Motor neuron (in vitro differentiated cells): ENCODE results near the gene ALS2. TPM values are rescaled to one million over a fixed set of nuclear protein-coding genes. Genes with fewer than 3 reads are reported as not detected.
A peak's percentile ranks its signal among the peaks of the same experiment; 100 is the strongest.

Source experiments
- ATAC-seq, 8 experiments: fragments of 200-7000 bp; cut with Tn5 transposase; replicated peaks in 6 of 8; 2 replicates each; pipeline ENCODE4 v1.8.0; 2021; ENCODE audit warnings: mild to moderate bottlenecking in 8 of 8, moderate library complexity in 8 of 8
- H3K27ac ChIP-seq, 2 donors: fragments of 250-450 bp; sonication (Bioruptor Pico); 2 replicates each; pipeline ENCODE4 v1.9.0; 2021; ENCODE audit warnings: antibody characterized with exemption in 2 of 2, mild to moderate bottlenecking in 2 of 2, moderate library complexity in 1 of 2
- H3K4me1 ChIP-seq, 2 donors: fragments of 250-450 bp; sonication (Bioruptor Pico); replicated peaks in 1 of 2; 2 replicates each; pipeline ENCODE4 v1.6.1; 2021; ENCODE audit warnings: antibody characterized with exemption in 2 of 2, mild to moderate bottlenecking in 2 of 2, moderate library complexity in 1 of 2
- H3K4me3 ChIP-seq, 5 donors: fragments of 250-450 bp; sonication (Bioruptor Pico); 2 replicates each; pipeline ENCODE4 v1.9.0; 2021; ENCODE audit warnings: antibody characterized with exemption in 5 of 5, mild to moderate bottlenecking in 5 of 5, moderate library complexity in 4 of 5
- WGBS, 10 experiments: fragments of 450-650 bp; shearing (Covaris generic); methylation state at CpG; one replicate each; pipeline ENCODE4 v1.0.0; 2022; 5-methylcytosine and 5-hydroxymethylcytosine counted together
- in situ Hi-C, 9 experiments: fragments of 400-800 bp; cut with MboI; loops; one replicate each; pipeline ENCODE4 v1.15.0; 2021; ENCODE audit warnings: low sequenced_read_pairs in 9 of 9, low pct_unique_long_range_greater_than_20kb in 2 of 9; ENCODE audit not compliant: unreplicated experiment in 9 of 9
- total RNA-seq, 8 experiments: library from RNA; unstranded; fragments of 300-600 nt; gene quantifications; 2 replicates each; pipeline versions ENCODE4 v1.2.3 to v1.2.4, GENCODE V29; 2022

The ALS2 gene
- total RNA-seq, 8 experiments from 2014 or later, result 17.3 to 32.9 (median 21.8) TPM

- H3K27ac ChIP-seq, result no peak overlapping the region
- no peaks in the 10 kb centered on the region for H3K4me1 ChIP-seq
- ATAC-seq, result no peak
- WGBS, 10 experiments, result 85 to 100% (median 93%) methylated on average over 2 to 4 of the region's 5 CpGs; no CpG with 5 or more reads in 1 of the 10 experiments
- H3K4me3 ChIP-seq, result no peak overlapping the region
- in situ Hi-C loops, result no loop called here
Observed at GRCh38 chr2:201709747-201710146, 71.0 kb downstream of the ALS2 start.

GRCh38 chr2:201709049-201709448, 71.7 kb downstream of the ALS2 start:
- in situ Hi-C loops, result no loop called here
- Histone ChIP-seq H3K27ac (no peak overlapping the region), H3K4me3 (no peak overlapping the region), H3K4me1 (no peaks in the 10 kb centered on the region)
- 20 to 67% (median 35%) methylated on average over 1 to 2 of the region's 2 CpGs; no CpG with 5 or more reads in 1 of the 10 experiments for WGBS, 10 experiments
- ATAC-seq, result no peak

- no peak overlapping the region for H3K27ac ChIP-seq
- peak in 2 of 8 experiments; percentile 79 to 87 for ATAC-seq
- WGBS, 10 experiments, result 19 to 93% (median 76%) methylated on average over 1 to 3 of the region's 3 CpGs; no CpG with 5 or more reads in 3 of the 10 experiments
- no peak overlapping the region for H3K4me3 ChIP-seq
- no peaks in the 10 kb centered on the region for H3K4me1 ChIP-seq
- in situ Hi-C loops, result no loop called here
Observed at GRCh38 chr2:201707753-201708152, 73.0 kb downstream of the ALS2 start.

- in situ Hi-C loops, result no loop called here
- WGBS, 10 experiments, result 80 to 100% (median 100%) methylated on average over 1 of the region's 1 CpG; no CpG with 5 or more reads in 7 of the 10 experiments
Observed at GRCh38 chr2:201707142-201707541, 73.6 kb downstream of the ALS2 start.

GRCh38 chr2:201704536-201704935, 76.2 kb downstream of the ALS2 start:
- WGBS, 10 experiments, result 38 to 100% (median 79%) methylated on average over 1 to 5 of the region's 5 CpGs; no CpG with 5 or more reads in 1 of the 10 experiments
- H3K4me1 ChIP-seq, result no peaks in the 10 kb centered on the region
- H3K4me3 ChIP-seq, result no peak overlapping the region
- ATAC-seq, result no peak
- no peak overlapping the region for H3K27ac ChIP-seq
- in situ Hi-C loops, result no loop called here

More at GRCh38 chr2:201707142-201707541, 73.6 kb downstream of the ALS2 start:
- H3K4me1 ChIP-seq, result no peaks in the 10 kb centered on the region
- no peak for ATAC-seq
- H3K27ac ChIP-seq, result no peak overlapping the region
- H3K4me3 ChIP-seq, result no peak overlapping the region

- no peaks in the 10 kb centered on the region for H3K4me1 ChIP-seq
- no peak overlapping the region for H3K4me3 ChIP-seq
- no peak for ATAC-seq
- no peak overlapping the region for H3K27ac ChIP-seq
- in situ Hi-C loops, result no loop called here
- WGBS, 10 experiments, result 67 to 100% (median 97%) methylated on average over 1 of the region's 1 CpG; no CpG with 5 or more reads in 2 of the 10 experiments
Observed at GRCh38 chr2:201701646-201702045, 79.1 kb downstream of the ALS2 start.

- Histone ChIP-seq H3K4me3 (no peak overlapping the region), H3K4me1 (no peaks in the 10 kb centered on the region), H3K27ac (no peak overlapping the region)
- in situ Hi-C loops, result no loop called here
- WGBS, 10 experiments, result 80 to 100% (median 100%) methylated on average over 1 of the region's 1 CpG; no CpG with 5 or more reads in 6 of the 10 experiments
- no peak for ATAC-seq
Observed at GRCh38 chr2:201699416-201699815, 81.3 kb downstream of the ALS2 start.

- Histone ChIP-seq H3K27ac (no peak within 1 kb of the TSS), H3K4me3 (no peak within 1 kb of the TSS), H3K4me1 (no peaks in the 10 kb centered on the region)
- 6 to 100% (median 67%) methylated on average over 1 to 3 of the region's 3 CpGs for WGBS, 10 experiments
- in situ Hi-C loops, result no loop called here
- ATAC-seq, result no peak
Observed at GRCh38 chr2:201698588-201699226, 82.0 kb downstream of the ALS2 start, which contains the start of gene MPP4. TSS of gene MPP4 (minus strand) at chr2:201698644. CDS start at chr2:201693954, 4,690 bp downstream.

GRCh38 chr2:201697899-201698298, 82.8 kb downstream of the ALS2 start:
- Histone ChIP-seq H3K4me3 (no peak overlapping the region), H3K27ac (no peak overlapping the region), H3K4me1 (no peaks in the 10 kb centered on the region)
- WGBS, 10 experiments, result 0 to 94% (median 49%) methylated on average over 1 to 2 of the region's 2 CpGs; no CpG with 5 or more reads in 2 of the 10 experiments
- ATAC-seq, result no peak
- in situ Hi-C loops, result no loop called here

- H3K27ac ChIP-seq, result no peak overlapping the region
- ATAC-seq, result peak in 7 of 8 experiments; percentile 24 to 84 (median 54)
- in situ Hi-C loops, result no loop called here
- no peaks in the 10 kb centered on the region for H3K4me1 ChIP-seq
- no peak overlapping the region for H3K4me3 ChIP-seq
- 0 to 76% (median 48%) methylated on average over 1 to 5 of the region's 6 CpGs for WGBS, 10 experiments
Observed at GRCh38 chr2:201696151-201696659, 84.5 kb downstream of the ALS2 start.

- Histone ChIP-seq H3K4me3 (no peak overlapping the region), H3K4me1 (no peaks in the 10 kb centered on the region), H3K27ac (no peak overlapping the region)
- no peak for ATAC-seq
- 33 to 100% (median 66%) methylated on average over 1 to 3 of the region's 3 CpGs; no CpG with 5 or more reads in 2 of the 10 experiments for WGBS, 10 experiments
- in situ Hi-C loops, result no loop called here
Observed at GRCh38 chr2:201685156-201685555, 95.6 kb downstream of the ALS2 start.

GRCh38 chr2:201680743-201681142, 100.0 kb downstream of the ALS2 start:
- H3K4me3 ChIP-seq, result no peak overlapping the region
- no peaks in the 10 kb centered on the region for H3K4me1 ChIP-seq
- 40 to 60% (median 44%) methylated on average over 1 to 4 of the region's 9 CpGs; no CpG with 5 or more reads in 6 of the 10 experiments for WGBS, 10 experiments
- ATAC-seq, result peak in 1 of 8 experiments; percentile 52
- in situ Hi-C loops, result no loop called here
- H3K27ac ChIP-seq, result no peak overlapping the region

- WGBS, 10 experiments, result 38 to 100% (median 69%) methylated on average over 2 to 5 of the region's 6 CpGs; no CpG with 5 or more reads in 4 of the 10 experiments
- in situ Hi-C loops, result no loop called here
Observed at GRCh38 chr2:201678401-201678800, 102.3 kb downstream of the ALS2 start.

More at GRCh38 chr2:201678401-201678800, 102.3 kb downstream of the ALS2 start:
- no peak overlapping the region for H3K27ac ChIP-seq
- H3K4me1 ChIP-seq, result no peaks in the 10 kb centered on the region
- ATAC-seq, result no peak
- no peak overlapping the region for H3K4me3 ChIP-seq
